ENCODE measurements around the gene L1CAM.
"Not testable (repeated sequence)": the region's sequence is repeated elsewhere in the genome, so short reads cannot be mapped to it uniquely, and the experiment has no call there.

Gene L1CAM

GRCh38 chrX:153827903-153828302, 58.1 kb downstream of the L1CAM start:
- DNase-seq = no peak

GRCh38 chrX:153827016-153827415, 59.0 kb downstream of the L1CAM start:
- DNase-seq = no peak

GRCh38 chrX:153825042-153825441, 60.9 kb downstream of the L1CAM start:
- DNase-seq = no peak

- DNase-seq = no peak
These were observed 61.6 kb downstream of the L1CAM start for GRCh38 chrX:153824348-153824747.

GRCh38 chrX:153821066-153821465, 64.9 kb downstream of the L1CAM start:
- no peak for DNase-seq

GRCh38 chrX:153820601-153821000, 65.4 kb downstream of the L1CAM start:
- no peak for DNase-seq

- DNase-seq = no peak
These were observed 66.5 kb downstream of the L1CAM start for GRCh38 chrX:153819384-153820040.

GRCh38 chrX:153818571-153819383, 67.2 kb downstream of the L1CAM start:
- DNase-seq = peak in 1 of 2 experiments; percentile 7

- DNase-seq = not testable (repeated sequence)
These were observed 67.9 kb downstream of the L1CAM start for GRCh38 chrX:153818064-153818463.

- DNase-seq = peak in 1 of 2 experiments; percentile 14
These were observed 68.9 kb downstream of the L1CAM start for GRCh38 chrX:153816831-153817690.

GRCh38 chrX:153814591-153815315, 71.2 kb downstream of the L1CAM start:
- DNase-seq = peak; percentile 41 to 43

GRCh38 chrX:153813161-153813560, 72.8 kb downstream of the L1CAM start:
- DNase-seq = no peak

- no peak for DNase-seq
These were observed 73.8 kb downstream of the L1CAM start for GRCh38 chrX:153812220-153812619.

Measured in Kasumi-1 (cell line).